NCI-H2196 treated with DMSO at 0.1 percent for 48 hours (cell line): ENCODE measurements around the gene VMAC.
"Not testable (repeated sequence)": the region's sequence is repeated elsewhere in the genome, so short reads cannot be mapped to it uniquely, and the experiment has no call there.

Experiments
- DNase-seq: peaks from one replicate; lab custom pipeline; 2025; ENCODE audit not compliant: unreplicated experiment; lab: John Stamatoyannopoulos, UW

Gene VMAC

GRCh38 chr19:5883157-5883873 is 21.4 kb upstream of the VMAC start:
- DNase-seq, result peak; percentile 46

GRCh38 chr19:5884065-5884811 is 20.4 kb upstream of the VMAC start:
- not testable (repeated sequence) for DNase-seq

- no peak for DNase-seq
Measured at GRCh38 chr19:5889288-5889971, 15.2 kb upstream of the VMAC start.

DNA sequence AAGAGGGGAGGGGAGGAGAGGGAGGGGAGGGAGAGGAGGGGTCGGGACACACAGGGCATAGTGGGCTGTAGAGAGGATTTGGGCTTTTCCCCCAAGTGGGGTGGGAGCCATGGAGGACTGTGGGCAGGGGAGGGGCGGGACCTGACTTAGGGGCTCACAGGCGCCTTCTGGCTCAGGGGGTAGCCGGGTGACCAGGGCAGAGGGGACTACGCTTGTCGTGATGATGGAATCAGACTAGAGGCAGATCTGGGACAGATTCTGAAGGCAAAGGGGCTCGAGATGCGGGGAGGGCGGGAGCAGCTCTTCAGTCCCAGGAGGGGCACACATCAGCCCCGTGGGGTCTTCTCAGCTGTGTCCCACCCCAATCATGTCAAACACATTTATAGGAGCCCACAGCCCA is 14.6 kb upstream of the VMAC start:
- no peak for DNase-seq

- no peak for DNase-seq
Measured at GRCh38 chr19:5891572-5891937, 13.1 kb upstream of the VMAC start.

GRCh38 chr19:5891938-5892771 is 12.5 kb upstream of the VMAC start:
- no peak for DNase-seq

- DNase-seq, result no peak
Measured at GRCh38 chr19:5892772-5893275, 11.8 kb upstream of the VMAC start.

DNA sequence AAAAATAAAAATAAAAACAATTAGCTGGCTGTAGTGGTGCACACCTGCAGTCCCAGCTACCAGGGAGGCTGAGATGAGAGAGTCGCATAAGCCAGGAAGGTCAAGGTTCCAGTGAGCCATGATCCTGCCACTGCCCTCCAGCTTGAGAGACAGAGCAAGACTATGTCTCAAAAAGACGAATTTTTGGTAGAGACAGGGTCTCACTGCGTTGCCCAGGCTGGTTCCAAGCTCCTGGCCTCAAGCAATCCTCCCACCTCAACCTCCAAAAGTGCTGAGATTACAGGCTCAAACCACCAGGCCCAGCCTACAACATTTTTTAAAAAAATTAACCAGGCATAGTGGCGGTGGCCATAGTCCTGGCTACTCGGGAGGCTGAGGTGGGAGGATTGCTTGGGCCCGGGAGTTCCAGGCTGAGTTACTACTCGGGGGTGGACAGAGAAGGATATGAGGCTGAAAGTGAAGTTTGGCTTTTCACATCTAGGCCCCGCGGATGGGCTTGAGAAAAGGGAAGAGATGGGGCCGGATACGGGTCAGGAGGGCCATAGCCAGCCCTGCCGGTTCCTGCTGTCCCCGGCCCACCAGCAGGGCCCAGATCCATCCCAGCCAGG is 11.3 kb upstream of the VMAC start:
- no peak for DNase-seq

- no peak for DNase-seq
Measured at GRCh38 chr19:5893907-5894703, 10.6 kb upstream of the VMAC start.

GRCh38 chr19:5894704-5895349 is 9.8 kb upstream of the VMAC start:
- DNase-seq, result no peak

DNA sequence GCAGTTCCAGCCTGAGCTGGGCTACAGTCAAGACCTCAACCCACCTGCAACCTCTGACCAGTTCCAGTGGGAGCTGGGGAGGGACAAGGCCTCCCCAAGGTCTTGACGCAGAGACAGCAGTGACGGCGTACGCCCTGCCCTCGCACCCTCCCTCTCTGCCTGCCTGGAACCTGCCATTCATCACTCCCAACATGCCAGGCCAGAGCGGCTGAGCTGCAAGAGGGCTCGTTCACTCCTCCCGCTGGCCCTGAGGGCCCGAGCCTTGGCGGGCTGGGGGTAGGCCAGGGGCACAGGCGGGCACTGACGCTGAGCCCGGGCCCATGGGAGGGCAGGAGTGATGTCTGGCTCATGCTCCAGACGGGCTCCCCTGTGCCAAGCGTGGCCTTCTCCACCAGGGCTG is 9.3 kb upstream of the VMAC start:
- no peak for DNase-seq

DNA sequence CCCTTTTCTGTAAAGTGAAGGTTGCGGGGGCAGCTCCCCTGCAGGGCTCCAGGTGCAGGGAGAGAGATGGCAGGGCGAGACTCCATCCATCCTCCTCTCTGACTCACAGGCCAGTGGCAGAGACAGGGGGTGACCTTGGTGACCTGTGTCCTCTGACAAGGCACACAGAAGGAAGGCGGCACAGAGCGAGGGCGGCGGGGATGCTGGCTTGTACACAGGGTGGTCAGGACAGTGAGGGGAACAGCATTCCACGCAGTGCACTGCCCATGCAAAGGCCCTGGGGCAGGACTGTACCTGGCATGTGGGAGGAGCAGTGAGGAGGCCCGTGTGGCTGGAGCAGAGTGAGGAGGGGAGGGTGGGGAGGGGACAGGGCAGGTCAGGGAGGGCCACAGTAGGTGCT is 8.8 kb upstream of the VMAC start:
- no peak for DNase-seq

DNA sequence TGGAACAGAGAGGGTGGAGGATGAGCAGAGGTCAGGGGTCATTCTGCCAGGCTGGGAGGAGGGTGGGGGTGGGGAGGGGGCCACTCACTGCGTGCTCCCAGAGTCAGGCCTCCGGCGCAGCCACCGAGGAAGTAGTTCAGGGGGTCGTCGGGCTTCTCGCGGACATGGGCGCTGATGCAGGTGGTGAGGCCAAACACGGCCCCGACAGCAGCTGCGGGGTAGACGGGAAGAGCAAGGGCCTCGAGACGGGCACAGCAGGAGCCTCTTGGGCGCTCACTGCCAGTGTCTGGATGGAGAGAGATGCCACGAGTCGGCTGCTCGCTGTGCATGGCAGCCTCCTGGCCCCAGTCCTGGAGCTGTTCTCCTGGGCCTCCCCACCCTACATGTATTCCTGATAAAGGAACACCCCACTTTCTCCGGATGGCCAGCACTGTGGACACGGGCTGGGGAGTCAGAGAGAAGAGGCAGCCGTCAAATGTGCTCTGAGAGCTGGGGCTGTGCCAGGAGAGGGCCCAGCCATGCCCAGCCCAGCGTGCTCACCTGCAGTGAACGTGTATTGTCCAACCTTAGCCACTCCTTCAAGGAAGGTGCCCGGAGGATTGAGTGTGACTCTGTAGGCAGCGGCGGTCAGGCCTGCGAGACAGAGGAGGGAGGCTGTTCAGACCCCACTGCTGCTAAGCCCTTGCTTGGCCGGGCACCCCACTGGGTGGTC is 8.2 kb upstream of the VMAC start:
- no peak for DNase-seq

DNA sequence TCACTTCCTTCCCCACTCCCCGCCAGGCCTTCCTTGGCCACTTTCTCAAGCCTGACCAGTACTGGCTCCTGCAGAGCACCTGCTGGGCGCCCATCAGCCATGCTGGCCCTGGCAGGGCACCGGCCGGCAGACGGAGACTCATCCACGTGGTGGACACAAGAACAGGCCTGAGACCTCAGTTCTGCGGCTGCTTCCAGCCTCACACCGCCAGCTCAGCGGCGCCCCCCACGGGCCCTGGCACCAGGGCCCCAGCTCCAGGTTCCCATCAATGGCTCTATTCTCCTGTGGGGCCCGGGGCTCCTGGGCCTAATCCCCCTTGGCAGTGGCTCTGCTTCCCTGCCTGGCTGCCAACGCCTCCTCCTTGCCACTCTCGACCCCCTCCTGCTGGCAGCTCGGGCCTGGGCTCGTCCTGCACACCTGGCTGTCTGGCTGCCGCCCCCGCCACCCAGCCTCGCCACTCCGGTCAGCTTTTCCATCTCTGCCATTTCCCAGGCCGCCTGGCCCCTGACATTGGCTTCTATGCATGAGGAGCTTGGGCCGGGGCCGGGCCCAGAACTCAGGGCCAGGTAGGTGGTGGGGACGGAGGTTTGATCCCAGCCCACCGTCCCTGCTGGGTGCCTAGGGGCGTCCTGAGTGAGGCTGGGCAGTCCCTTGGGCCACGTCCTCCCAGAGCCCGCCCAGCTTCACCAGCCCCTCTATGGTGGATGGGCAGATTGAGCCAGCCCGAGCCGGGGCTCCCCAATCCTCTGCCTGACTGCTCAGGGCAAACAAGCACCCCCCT is 7.3 kb upstream of the VMAC start:
- DNase-seq, result no peak

GRCh38 chr19:5899728-5900526 is 4.7 kb upstream of the VMAC start:
- DNase-seq, result no peak

- no peak for DNase-seq
Measured at GRCh38 chr19:5900976-5901375, 3.7 kb upstream of the VMAC start.

- no peak for DNase-seq
Measured at GRCh38 chr19:5903056-5903623, 1.5 kb upstream of the VMAC start.
